OCI-LY3 (cell line): ENCODE measurements around the gene SELENON.

Experiments
- EZH2phosphoT487 ChIP-seq: fragments of 200-600 bp; shearing (Covaris generic); IDR thresholded peaks from 2 replicates; pipeline ENCODE4 v1.6.1; 2018; ENCODE audit warnings: antibody characterized with exemption, mixed run types, low read depth
- TF ChIP-seq, protein P1 (sequence below): fragments of 200-600, 300-600 bp; sonication (generic); IDR thresholded peaks from 2 replicates; pipeline ENCODE4 v1.5.1; 2014; ENCODE audit warnings: antibody characterized with exemption, low read length, low read depth

DNA sequence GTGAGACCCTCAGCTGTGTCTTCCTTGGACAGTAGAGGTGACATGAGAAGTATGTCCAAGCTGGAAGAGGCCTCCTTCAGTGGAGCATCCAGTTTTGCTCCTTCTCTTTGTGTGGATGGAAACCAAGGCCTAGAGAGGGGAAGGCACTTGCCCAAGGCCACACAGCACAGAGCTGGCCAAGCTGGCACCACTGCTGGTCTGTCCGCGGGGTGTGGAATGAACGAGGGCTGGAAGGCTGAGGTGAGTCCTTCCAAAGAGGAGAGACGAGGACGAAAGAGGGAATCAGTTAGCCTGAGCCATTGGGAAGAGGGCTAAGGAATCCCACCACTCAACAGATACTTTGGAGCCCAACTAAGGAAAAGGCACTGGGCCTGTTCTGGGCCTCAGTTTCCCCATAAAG is 27.8 kb upstream of the SELENON start:
- TF ChIP-seq, protein P1, sequence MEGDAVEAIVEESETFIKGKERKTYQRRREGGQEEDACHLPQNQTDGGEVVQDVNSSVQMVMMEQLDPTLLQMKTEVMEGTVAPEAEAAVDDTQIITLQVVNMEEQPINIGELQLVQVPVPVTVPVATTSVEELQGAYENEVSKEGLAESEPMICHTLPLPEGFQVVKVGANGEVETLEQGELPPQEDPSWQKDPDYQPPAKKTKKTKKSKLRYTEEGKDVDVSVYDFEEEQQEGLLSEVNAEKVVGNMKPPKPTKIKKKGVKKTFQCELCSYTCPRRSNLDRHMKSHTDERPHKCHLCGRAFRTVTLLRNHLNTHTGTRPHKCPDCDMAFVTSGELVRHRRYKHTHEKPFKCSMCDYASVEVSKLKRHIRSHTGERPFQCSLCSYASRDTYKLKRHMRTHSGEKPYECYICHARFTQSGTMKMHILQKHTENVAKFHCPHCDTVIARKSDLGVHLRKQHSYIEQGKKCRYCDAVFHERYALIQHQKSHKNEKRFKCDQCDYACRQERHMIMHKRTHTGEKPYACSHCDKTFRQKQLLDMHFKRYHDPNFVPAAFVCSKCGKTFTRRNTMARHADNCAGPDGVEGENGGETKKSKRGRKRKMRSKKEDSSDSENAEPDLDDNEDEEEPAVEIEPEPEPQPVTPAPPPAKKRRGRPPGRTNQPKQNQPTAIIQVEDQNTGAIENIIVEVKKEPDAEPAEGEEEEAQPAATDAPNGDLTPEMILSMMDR: no peak
- TF ChIP-seq EZH2phosphoT487: no peak
